GM19193 (cell line): ENCODE measurements around the gene ANKLE1.
A peak's percentile ranks its signal among the peaks of the same experiment; 100 is the strongest.

Experiments used
- POLR2A ChIP-seq: IDR thresholded peaks from 4 replicates; pipeline ENCODE4 v1.6.1; 2011; ENCODE audit not compliant: insufficient read depth, insufficient read length; ENCODE audit errors: extremely low read depth

ANKLE1 gene

GRCh38 chr19:17286263-17286662 is 4.6 kb downstream of the ANKLE1 start:
- TF ChIP-seq POLR2A, result no peak

- no peak for TF ChIP-seq POLR2A
Measured at GRCh38 chr19:17286752-17287151, 5.1 kb downstream of the ANKLE1 start.

- no peak for TF ChIP-seq POLR2A
Measured at GRCh38 chr19:17289489-17289888, 7.8 kb downstream of the ANKLE1 start.

- no peak for TF ChIP-seq POLR2A
Measured at GRCh38 chr19:17292301-17293074, 10.8 kb downstream of the ANKLE1 start.

GRCh38 chr19:17293605-17294004 is 11.9 kb downstream of the ANKLE1 start:
- TF ChIP-seq POLR2A, result no peak

- TF ChIP-seq POLR2A, result no peak
Measured at GRCh38 chr19:17294051-17294891, 12.6 kb downstream of the ANKLE1 start.

GRCh38 chr19:17296273-17296672 is 14.6 kb downstream of the ANKLE1 start:
- TF ChIP-seq POLR2A, result no peak

- no peak for TF ChIP-seq POLR2A
Measured at GRCh38 chr19:17296976-17297375, 15.3 kb downstream of the ANKLE1 start.

- no peak for TF ChIP-seq POLR2A
Measured at GRCh38 chr19:17300992-17301619, 19.4 kb downstream of the ANKLE1 start.

- TF ChIP-seq POLR2A, result no peak
Measured at GRCh38 chr19:17302391-17303166, 20.9 kb downstream of the ANKLE1 start.

GRCh38 chr19:17303167-17303939 is 21.7 kb downstream of the ANKLE1 start, which contains the start of gene ABHD8:
TSS of gene ABHD8 (minus strand) at chr19:17303425. CDS start at chr19:17301616, 1,809 bp downstream.
- peak; percentile 37 for TF ChIP-seq POLR2A

GRCh38 chr19:17303940-17304267 is 22.2 kb downstream of the ANKLE1 start:
- TF ChIP-seq POLR2A, result no peak

- TF ChIP-seq POLR2A, result no peak
Measured at GRCh38 chr19:17304386-17305215, 22.9 kb downstream of the ANKLE1 start.

- no peak for TF ChIP-seq POLR2A
Measured at GRCh38 chr19:17305216-17305516, 23.5 kb downstream of the ANKLE1 start.
